Neuronal stem cell (in vitro differentiated cells): ENCODE measurements around the gene NR2C1.
"Not testable (repeated sequence)": the region's sequence is repeated elsewhere in the genome, so short reads cannot be mapped to it uniquely, and the experiment has no call there.

Source experiments
- DNase-seq: peaks from one replicate; pipeline ENCODE4 v3.0.0-alpha.2; 2013; ENCODE audit warnings: low spot score
- H2AFZ ChIP-seq: one replicate; pipeline ENCODE4 v1.6.1; 2013; ENCODE audit warnings: mild to moderate bottlenecking, low read length, inconsistent platforms
- H2AK5ac ChIP-seq: 2 replicates; pipeline ENCODE4 v1.6.1; 2013; ENCODE audit warnings: low read depth, mild to moderate bottlenecking, inconsistent platforms, low read length, moderate library complexity, mixed read lengths
- H2BK120ac ChIP-seq: 2 replicates; pipeline ENCODE4 v1.6.1; 2013; ENCODE audit warnings: low read depth, mild to moderate bottlenecking, inconsistent platforms, low read length, moderate library complexity, mixed read lengths
- H2BK12ac ChIP-seq: one replicate; pipeline ENCODE4 v1.6.1; 2013; ENCODE audit warnings: low read length, inconsistent platforms
- H2BK15ac ChIP-seq: 2 replicates; pipeline ENCODE4 v1.6.1; 2013; ENCODE audit warnings: mild to moderate bottlenecking, low read length, inconsistent platforms, mixed read lengths
- H2BK5ac ChIP-seq: one replicate; pipeline ENCODE4 v1.6.1; 2013; ENCODE audit warnings: inconsistent platforms, mild to moderate bottlenecking, low read length, moderate library complexity
- H3K14ac ChIP-seq: one replicate; pipeline ENCODE4 v1.6.1; 2013; ENCODE audit warnings: low read length, inconsistent platforms
- H3K18ac ChIP-seq: 2 replicates; pipeline ENCODE4 v1.6.1; 2013; ENCODE audit warnings: low read length, inconsistent platforms
- H3K23ac ChIP-seq: 2 replicates; pipeline ENCODE4 v1.6.1; 2013; ENCODE audit warnings: low read depth, mild to moderate bottlenecking, mixed read lengths, low read length, inconsistent platforms; ENCODE audit not compliant: poor library complexity
- H3K27ac ChIP-seq: replicated peaks from 3 replicates; pipeline ENCODE4 v1.5.1; 2013; ENCODE audit warnings: low read length, inconsistent platforms
- H3K27me3 ChIP-seq, 3 experiments: 2 replicates each; pipeline ENCODE4 v1.6.1; 2013; ENCODE audit warnings: low read length in 3 of 3, mild to moderate bottlenecking in 2 of 3, inconsistent platforms in 1 of 3, low read depth in 1 of 3, mixed read lengths in 1 of 3, moderate library complexity in 1 of 3; ENCODE audit not compliant: control insufficient read depth in 3 of 3, insufficient read depth in 3 of 3
- H3K36me3 ChIP-seq, 2 donors: replicated peaks in 1 of 2; 2 replicates each; pipeline ENCODE4 v1.6.1; 2013; ENCODE audit warnings: low read length in 2 of 2; ENCODE audit not compliant: control insufficient read depth in 2 of 2, insufficient read depth in 2 of 2
- H3K4ac ChIP-seq: 2 replicates; pipeline ENCODE4 v1.6.1; 2013; ENCODE audit warnings: inconsistent platforms, mild to moderate bottlenecking, low read length, moderate library complexity
- H3K4me1 ChIP-seq, 2 donors: 1 replicate in 1 of 2; 2 replicates in 1 of 2; pipeline ENCODE4 v1.6.1; 2013; ENCODE audit warnings: low read length in 2 of 2, low read depth in 1 of 2; ENCODE audit not compliant: control insufficient read depth in 2 of 2, insufficient read depth in 1 of 2
- H3K4me2 ChIP-seq: one replicate; pipeline ENCODE4 v1.6.1; 2013; ENCODE audit warnings: mild to moderate bottlenecking, low read length, inconsistent platforms; ENCODE audit not compliant: insufficient read depth, poor library complexity, severe bottlenecking
- H3K4me3 ChIP-seq, 2 donors: 2 replicates each; pipeline ENCODE4 v1.5.1; 2013; ENCODE audit warnings: low read length in 2 of 2, mild to moderate bottlenecking in 2 of 2, inconsistent platforms in 1 of 2, moderate library complexity in 1 of 2
- H3K79me1 ChIP-seq: one replicate; pipeline ENCODE4 v1.6.1; 2013; ENCODE audit warnings: low read depth, mild to moderate bottlenecking, inconsistent platforms, low read length, moderate library complexity
- H3K9ac ChIP-seq: one replicate; pipeline ENCODE4 v1.6.1; 2013; ENCODE audit warnings: mild to moderate bottlenecking, low read depth, low read length, inconsistent platforms; ENCODE audit not compliant: poor library complexity
- H3K9me3 ChIP-seq, 2 donors: replicated peaks in 1 of 2; 2 replicates each; pipeline versions ENCODE3 to v1.6.1; 2013; ENCODE audit warnings: low read length in 2 of 2, mild to moderate bottlenecking in 2 of 2, inconsistent platforms in 1 of 2, low read depth in 1 of 2, mixed read lengths in 1 of 2, moderate library complexity in 1 of 2; ENCODE audit not compliant: control insufficient read depth in 2 of 2, insufficient read depth in 1 of 2
- H4K8ac ChIP-seq: one replicate; pipeline ENCODE4 v1.6.1; 2013; ENCODE audit warnings: low read depth, mild to moderate bottlenecking, inconsistent platforms, low read length, moderate library complexity
- H4K91ac ChIP-seq: one replicate; pipeline ENCODE4 v1.6.1; 2013; ENCODE audit warnings: low read length, low read depth, mild to moderate bottlenecking, inconsistent platforms; ENCODE audit not compliant: poor library complexity
- WGBS, 2 donors: extraction: QIAGEN DNeasy Blood & Tissue Kit; methylation state at CpG; one replicate each; pipeline ENCODE4 v1.1.7; 2013; ENCODE audit warnings: missing lambda C conversion rate in 2 of 2, mixed read lengths in 1 of 2; ENCODE audit not compliant: insufficient read length in 2 of 2, insufficient replicate concordance in 1 of 2; ENCODE audit errors: extremely low coverage in 2 of 2; 5-methylcytosine and 5-hydroxymethylcytosine counted together

NR2C1 gene

DNA sequence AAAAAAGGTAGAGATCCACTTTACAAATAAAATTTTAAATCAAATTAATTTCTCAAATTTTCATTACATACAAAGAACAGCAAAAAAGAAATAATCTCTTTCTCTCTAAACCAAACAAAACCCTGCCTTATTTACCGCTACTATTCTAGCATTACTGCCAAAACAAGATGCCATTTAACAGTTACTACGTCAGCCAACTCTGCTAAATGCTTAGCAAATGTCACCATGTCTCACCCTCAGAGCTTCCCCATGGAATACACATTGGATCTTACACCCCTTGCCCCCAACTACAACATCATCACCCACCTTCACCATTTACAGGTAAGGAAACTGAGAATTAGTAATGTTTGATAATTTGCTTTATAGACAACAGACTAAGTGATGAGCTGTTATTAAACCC is 23.0 kb upstream of the NR2C1 start:
- no peak overlapping the region for H2BK15ac ChIP-seq
- DNase-seq, result no peak
- H3K4me2 ChIP-seq, result no peak overlapping the region
- H2AFZ ChIP-seq, result no peak overlapping the region
- H3K9ac ChIP-seq, result no peak overlapping the region
- no peak overlapping the region for H3K4me3 ChIP-seq
- H2BK120ac ChIP-seq, result no peak overlapping the region
- H4K91ac ChIP-seq, result no peak overlapping the region
- H2BK5ac ChIP-seq, result no peak overlapping the region
- H3K79me1 ChIP-seq, result no peaks in the 10 kb centered on the region
- no peaks in the 10 kb centered on the region for H3K9me3 ChIP-seq
- no peaks in the 10 kb centered on the region for H3K27me3 ChIP-seq
- no peak overlapping the region for H3K18ac ChIP-seq
- no peak overlapping the region for H3K14ac ChIP-seq
- peak overlapping the region; percentile 47 for H3K27ac ChIP-seq
- no peak overlapping the region for H3K4ac ChIP-seq
- H3K23ac ChIP-seq, result no peak overlapping the region
- no peak overlapping the region for H2BK12ac ChIP-seq
- 100% methylated on average over 1 of the region's 2 CpGs; no CpG with 5 or more reads in 1 of the 2 donors for WGBS, 2 donors
- H2AK5ac ChIP-seq, result no peak overlapping the region
- peaks cover 12 to 58% of the 10 kb centered on the region in 2 donors for H3K36me3 ChIP-seq
- no peak overlapping the region for H4K8ac ChIP-seq
- peaks cover 14% of the 10 kb centered on the region in 2 donors for H3K4me1 ChIP-seq

DNA sequence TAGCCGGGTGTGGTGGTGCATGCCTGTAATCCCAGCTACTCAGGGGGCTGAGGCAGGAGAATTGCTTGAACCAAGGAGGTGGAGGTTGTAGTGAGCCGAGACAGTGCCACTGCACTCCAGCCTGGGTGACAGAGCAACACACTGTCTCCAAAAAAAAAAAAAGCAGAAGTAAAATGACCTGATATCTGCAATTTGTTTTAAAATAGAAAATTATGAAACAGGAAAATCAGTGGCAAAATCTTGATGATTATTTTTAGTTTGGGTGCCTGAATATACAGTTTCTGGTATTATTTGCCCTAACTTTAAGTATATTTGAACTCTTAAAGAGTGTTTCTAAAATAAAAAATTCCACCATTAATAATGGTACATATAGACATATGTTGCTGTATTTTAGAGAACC is 22.4 kb upstream of the NR2C1 start:
- not testable (repeated sequence) for H3K27ac ChIP-seq, H4K8ac ChIP-seq, H3K79me1 ChIP-seq, H3K18ac ChIP-seq, H3K4me3 ChIP-seq, H2AK5ac ChIP-seq, H2BK5ac ChIP-seq, H3K23ac ChIP-seq, H2AFZ ChIP-seq, DNase-seq, H3K27me3 ChIP-seq, H3K4ac ChIP-seq, H3K14ac ChIP-seq, H4K91ac ChIP-seq, H3K9ac ChIP-seq, H3K4me2 ChIP-seq, H2BK12ac ChIP-seq, H3K9me3 ChIP-seq, H2BK15ac ChIP-seq, H2BK120ac ChIP-seq
- no CpG with 5 or more reads among the region's 2 CpGs for WGBS, 2 donors
- Histone ChIP-seq H3K36me3 (peaks cover 12 to 60% of the 10 kb centered on the region in 2 donors), H3K4me1 (peaks cover 14% of the 10 kb centered on the region in 2 donors)

- no peak overlapping the region for H3K27ac ChIP-seq
- no CpG with 5 or more reads among the region's 1 CpG for WGBS, 2 donors
- no peaks in the 10 kb centered on the region for H3K79me1 ChIP-seq
- H3K9ac ChIP-seq, result no peak overlapping the region
- no peak overlapping the region for H3K4me3 ChIP-seq
- DNase-seq, result no peak
- peaks cover 2 to 11% of the 10 kb centered on the region in 2 donors for H3K4me1 ChIP-seq
- H2AFZ ChIP-seq, result no peak overlapping the region
- no peak overlapping the region for H2AK5ac ChIP-seq
- H3K27me3 ChIP-seq, result no peaks in the 10 kb centered on the region
- H3K36me3 ChIP-seq, result peaks cover 5 to 65% of the 10 kb centered on the region in 2 donors
- no peak overlapping the region for H4K8ac ChIP-seq
- no peak overlapping the region for H3K14ac ChIP-seq
- H4K91ac ChIP-seq, result no peak overlapping the region
- no peak overlapping the region for H3K4me2 ChIP-seq
- no peak overlapping the region for H3K23ac ChIP-seq
- H2BK12ac ChIP-seq, result no peak overlapping the region
- H2BK120ac ChIP-seq, result no peak overlapping the region
- no peak overlapping the region for H3K4ac ChIP-seq
- H2BK5ac ChIP-seq, result no peak overlapping the region
- H2BK15ac ChIP-seq, result no peak overlapping the region
- peaks cover 2 to 5% of the 10 kb centered on the region in 2 donors for H3K9me3 ChIP-seq
- H3K18ac ChIP-seq, result no peak overlapping the region
Observed at GRCh38 chr12:95089462-95089861, 16.0 kb upstream of the NR2C1 start.

- no peak overlapping the region for H2AFZ ChIP-seq
- H3K14ac ChIP-seq, result no peak overlapping the region
- peaks cover 2 to 12% of the 10 kb centered on the region in 2 donors for H3K4me1 ChIP-seq
- H3K4ac ChIP-seq, result no peak overlapping the region
- H3K4me2 ChIP-seq, result no peak overlapping the region
- H3K18ac ChIP-seq, result no peak overlapping the region
- H3K4me3 ChIP-seq, result no peak overlapping the region
- peaks cover 2 to 5% of the 10 kb centered on the region in 2 donors for H3K9me3 ChIP-seq
- WGBS, 2 donors, result no CpG with 5 or more reads among the region's 3 CpGs
- H3K27me3 ChIP-seq, result no peaks in the 10 kb centered on the region
- H2AK5ac ChIP-seq, result no peak overlapping the region
- H3K23ac ChIP-seq, result no peak overlapping the region
- H4K8ac ChIP-seq, result no peak overlapping the region
- no peak overlapping the region for H4K91ac ChIP-seq
- no peak overlapping the region for H3K27ac ChIP-seq
- no peak for DNase-seq
- H3K79me1 ChIP-seq, result no peaks in the 10 kb centered on the region
- no peak overlapping the region for H2BK15ac ChIP-seq
- no peak overlapping the region for H3K9ac ChIP-seq
- no peak overlapping the region for H2BK12ac ChIP-seq
- H2BK120ac ChIP-seq, result no peak overlapping the region
- H2BK5ac ChIP-seq, result no peak overlapping the region
- peaks cover 5 to 65% of the 10 kb centered on the region in 2 donors for H3K36me3 ChIP-seq
Observed at GRCh38 chr12:95088379-95088778, 15.0 kb upstream of the NR2C1 start.
